ENCODE results near the gene FOXP1. TPM values are rescaled to one million over a fixed set of nuclear protein-coding genes. Genes with fewer than 3 reads are reported as not detected.

FOXP1 gene
- polyA plus RNA-seq, 1 experiment = 56.6 TPM

- no peaks in the 10 kb centered on the region for H3K27me3 ChIP-seq (ENCODE audit: control insufficient read depth, insufficient read depth, low read length)
- no peak for TF ChIP-seq CTCF (IDR thresholded peaks at IDR 0.05; ENCODE audit: low read depth, low read length)
- H3K9me3 ChIP-seq (ENCODE audit: control insufficient read depth, insufficient read depth, low read length) = no peaks in the 10 kb centered on the region
- H3K4me3 ChIP-seq (ENCODE audit: low read depth, low read length) = no peak overlapping the region
- ChIA-PET CTCF (no interaction called here), POLR2A (no interaction called here)
- no peak for DNase-seq (ENCODE audit: low read depth, low spot score)
- no peak overlapping the region for H3K27ac ChIP-seq (ENCODE audit: low read depth, low read length)
Observed at GRCh38 chr3:70972855-70973254, 610.7 kb downstream of the FOXP1 start.

- no peaks in the 10 kb centered on the region for H3K9me3 ChIP-seq (ENCODE audit: control insufficient read depth, insufficient read depth, low read length)
- no peak for TF ChIP-seq CTCF (IDR thresholded peaks at IDR 0.05; ENCODE audit: low read depth, low read length)
- POLR2A ChIA-PET = no interaction called here
- no peak overlapping the region for H3K4me3 ChIP-seq (ENCODE audit: low read depth, low read length)
- H3K27me3 ChIP-seq (ENCODE audit: control insufficient read depth, insufficient read depth, low read length) = no peaks in the 10 kb centered on the region
- CTCF ChIA-PET = no interaction called here
- no peak overlapping the region for H3K27ac ChIP-seq (ENCODE audit: low read depth, low read length)
- no peak for DNase-seq (ENCODE audit: low read depth, low spot score)
Observed at GRCh38 chr3:70970952-70971351, 612.6 kb downstream of the FOXP1 start.

- no peak for TF ChIP-seq CTCF (IDR thresholded peaks at IDR 0.05; ENCODE audit: low read depth, low read length)
- Histone ChIP-seq H3K4me3 (ENCODE audit: low read depth, low read length) (no peak overlapping the region), H3K27ac (ENCODE audit: low read depth, low read length) (no peak overlapping the region), H3K9me3 (ENCODE audit: control insufficient read depth, insufficient read depth, low read length) (no peaks in the 10 kb centered on the region), H3K27me3 (ENCODE audit: control insufficient read depth, insufficient read depth, low read length) (no peaks in the 10 kb centered on the region)
- DNase-seq (ENCODE audit: low read depth, low spot score) = no peak
- CTCF ChIA-PET = no interaction called here
- POLR2A ChIA-PET = no interaction called here
Observed at GRCh38 chr3:70970171-70970570, 613.4 kb downstream of the FOXP1 start.

- H3K27me3 ChIP-seq (ENCODE audit: control insufficient read depth, insufficient read depth, low read length) = no peaks in the 10 kb centered on the region
- no peak overlapping the region for H3K4me3 ChIP-seq (ENCODE audit: low read depth, low read length)
- DNase-seq (ENCODE audit: low read depth, low spot score) = no peak
- CTCF ChIA-PET = no interaction called here
- POLR2A ChIA-PET = interaction anchor here (0.7 kb wide), 1 partner anchor 434 kb away, joined by 3 read pairs; no protein-coding TSS in a partner anchor
- no peak for TF ChIP-seq CTCF (IDR thresholded peaks at IDR 0.05; ENCODE audit: low read depth, low read length)
- H3K27ac ChIP-seq (ENCODE audit: low read depth, low read length) = no peak overlapping the region
- no peaks in the 10 kb centered on the region for H3K9me3 ChIP-seq (ENCODE audit: control insufficient read depth, insufficient read depth, low read length)
Observed at GRCh38 chr3:70963431-70964275, 619.9 kb downstream of the FOXP1 start.

- no peak for TF ChIP-seq CTCF (IDR thresholded peaks at IDR 0.05; ENCODE audit: low read depth, low read length)
- no peaks in the 10 kb centered on the region for H3K27me3 ChIP-seq (ENCODE audit: control insufficient read depth, insufficient read depth, low read length)
- DNase-seq (ENCODE audit: low read depth, low spot score) = no peak
- CTCF ChIA-PET = no interaction called here
- H3K9me3 ChIP-seq (ENCODE audit: control insufficient read depth, insufficient read depth, low read length) = no peaks in the 10 kb centered on the region
- H3K27ac ChIP-seq (ENCODE audit: low read depth, low read length) = no peak overlapping the region
- no peak overlapping the region for H3K4me3 ChIP-seq (ENCODE audit: low read depth, low read length)
- POLR2A ChIA-PET = no interaction called here
Observed at GRCh38 chr3:70959506-70960291, 623.8 kb downstream of the FOXP1 start.

Data from AG04450 (cell line).